ENCODE data around the gene SLC8A1. TPM values are rescaled to one million over a fixed set of nuclear protein-coding genes. Genes with fewer than 3 reads are reported as not detected.

Gene SLC8A1
- total RNA-seq, 3 donors from 2014 or later = 6.0 to 164 (median 17.0) TPM

GRCh38 chr2:40243581-40244187, 208.2 kb downstream of the SLC8A1 start:
- H3K36me3 ChIP-seq (ENCODE audit: low read depth) = no peaks in the 10 kb centered on the region
- DNase-seq (no peak), ATAC-seq (no peak)
- H3K4me1 ChIP-seq (ENCODE audit: low read depth) = no peaks in the 10 kb centered on the region
- TF ChIP-seq CTCF (IDR thresholded peaks at IDR 0.05) = no peak
- intact Hi-C loops (cut with DNase I, micrococcal nuclease) = no loop called here
- no peak overlapping the region for H3K4me3 ChIP-seq
- H3K9me3 ChIP-seq = no peaks in the 10 kb centered on the region

GRCh38 chr2:40242315-40242714, 209.6 kb downstream of the SLC8A1 start:
- no peak for ATAC-seq
- no peaks in the 10 kb centered on the region for H3K36me3 ChIP-seq (ENCODE audit: low read depth)
- intact Hi-C loops (cut with DNase I, micrococcal nuclease) = no loop called here

DNA sequence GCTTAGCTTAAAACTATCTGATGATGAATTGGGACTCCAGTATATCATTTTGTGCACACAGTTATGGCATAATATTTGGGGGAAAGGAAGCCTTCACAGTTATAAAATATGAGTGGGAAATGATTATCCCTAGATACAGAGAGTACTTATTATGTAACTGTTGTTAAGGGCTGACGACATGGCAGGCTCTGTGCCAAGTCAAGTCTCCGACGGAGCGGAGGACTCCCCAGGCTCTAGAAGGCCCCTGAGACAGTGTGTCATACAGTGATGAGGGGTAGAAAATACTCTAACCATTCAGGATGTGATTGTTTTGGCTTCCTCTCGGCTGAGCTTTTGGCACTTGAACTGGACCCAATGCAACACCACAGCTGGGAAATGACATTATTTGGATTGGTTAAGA, 211.8 kb downstream of the SLC8A1 start:
- H3K4me3 ChIP-seq = no peak overlapping the region
- DNase-seq (peak; percentile 51 to 64 (median 53)), ATAC-seq (peak; percentile 64)
- no peaks in the 10 kb centered on the region for H3K9me3 ChIP-seq
- no peak for TF ChIP-seq CTCF (IDR thresholded peaks at IDR 0.05)
- no peaks in the 10 kb centered on the region for H3K4me1 ChIP-seq (ENCODE audit: low read depth)
- no peaks in the 10 kb centered on the region for H3K36me3 ChIP-seq (ENCODE audit: low read depth)
- intact Hi-C loops (cut with DNase I, micrococcal nuclease) = no loop called here

More at GRCh38 chr2:40242315-40242714, 209.6 kb downstream of the SLC8A1 start:
- DNase-seq = no peak
- Histone ChIP-seq H3K4me3 (no peak overlapping the region), H3K9me3 (no peaks in the 10 kb centered on the region), H3K4me1 (ENCODE audit: low read depth) (no peaks in the 10 kb centered on the region)
- no peak for TF ChIP-seq CTCF (IDR thresholded peaks at IDR 0.05)

DNA sequence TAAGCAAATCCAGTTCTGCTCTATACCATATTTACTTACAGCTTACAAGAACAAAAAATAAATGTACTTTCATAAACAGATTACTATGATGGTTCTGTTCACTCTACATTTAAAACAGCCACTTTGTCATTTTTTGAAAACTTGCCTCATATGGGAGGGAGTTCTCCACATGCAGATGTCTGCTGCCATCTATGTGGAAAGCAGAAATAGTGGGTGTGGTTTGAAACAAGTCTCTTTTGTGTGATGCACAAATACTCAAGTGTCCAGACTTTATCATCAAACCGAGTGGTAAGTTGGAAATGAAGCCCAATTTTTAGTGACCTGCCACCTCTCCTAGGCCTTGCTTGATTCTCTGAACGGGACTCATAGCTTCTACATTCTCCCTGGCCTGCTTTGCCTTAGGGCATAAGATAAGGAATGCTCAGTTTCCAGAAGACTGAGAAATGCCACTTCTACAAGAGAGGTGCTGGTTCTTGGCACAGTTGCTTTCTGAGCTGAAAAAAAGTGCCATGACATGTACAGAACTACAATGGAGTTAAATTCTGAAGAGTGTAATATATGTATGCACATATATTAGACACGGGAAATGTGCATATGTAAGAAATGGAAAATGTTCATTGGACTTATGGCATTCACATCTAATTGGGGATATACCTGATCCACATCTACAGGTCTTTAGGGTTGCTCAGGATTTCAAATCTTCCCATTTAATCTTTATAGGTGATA, 221.0 kb downstream of the SLC8A1 start:
- TF ChIP-seq CTCF (IDR thresholded peaks at IDR 0.05) = no peak
- intact Hi-C loops (cut with DNase I, micrococcal nuclease) = no loop called here
- no peaks in the 10 kb centered on the region for H3K4me1 ChIP-seq (ENCODE audit: low read depth)
- no peaks in the 10 kb centered on the region for H3K9me3 ChIP-seq
- no peak for DNase-seq
- ATAC-seq = no peak
- H3K36me3 ChIP-seq (ENCODE audit: low read depth) = no peaks in the 10 kb centered on the region
- H3K4me3 ChIP-seq = no peak overlapping the region

DNA sequence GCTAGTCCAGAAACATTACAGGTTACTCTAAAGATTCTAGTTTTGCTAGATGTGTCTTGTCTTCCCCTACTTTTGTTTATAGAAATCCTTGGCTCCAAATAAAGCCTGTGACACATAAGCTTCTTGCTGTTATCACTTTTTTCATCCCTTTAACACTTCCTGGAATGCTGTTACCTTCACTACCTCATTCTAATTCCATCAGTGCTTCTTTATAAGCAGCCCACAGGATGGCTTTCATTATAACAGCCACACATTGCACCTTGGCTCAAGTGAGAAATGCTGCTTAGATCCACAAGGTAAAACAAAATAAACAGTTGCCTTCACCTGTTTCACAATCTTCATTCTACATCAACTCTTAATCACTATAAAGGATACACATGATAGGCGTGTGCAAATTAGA, 221.7 kb downstream of the SLC8A1 start:
- ATAC-seq = no peak
- no peak for DNase-seq
- Histone ChIP-seq H3K9me3 (no peaks in the 10 kb centered on the region), H3K4me3 (no peak overlapping the region), H3K36me3 (ENCODE audit: low read depth) (no peaks in the 10 kb centered on the region), H3K4me1 (ENCODE audit: low read depth) (no peaks in the 10 kb centered on the region)
- TF ChIP-seq CTCF (IDR thresholded peaks at IDR 0.05) = no peak
- intact Hi-C loops (cut with DNase I, micrococcal nuclease) = no loop called here
